Endodermal cell (in vitro differentiated cells): Measurements from ENCODE around the gene FAM217A. TPM values are rescaled to one million over a fixed set of nuclear protein-coding genes. Genes with fewer than 3 reads are reported as not detected.

Experiments used
- DNase-seq: peaks from one replicate; pipeline ENCODE4 v3.0.0-alpha.2; 2017
- H3K27ac ChIP-seq: 2 replicates; pipeline ENCODE4 v1.5.1; 2013; ENCODE audit warnings: mild to moderate bottlenecking, low read depth, low read length, moderate library complexity
- H3K27me3 ChIP-seq: 2 replicates; pipeline ENCODE4 v1.6.1; 2013; ENCODE audit warnings: mild to moderate bottlenecking, low read length, moderate library complexity; ENCODE audit not compliant: insufficient read depth, control insufficient read depth, poor library complexity, severe bottlenecking
- H3K36me3 ChIP-seq: 2 replicates; pipeline ENCODE4 v1.7.0; 2013; ENCODE audit warnings: mild to moderate bottlenecking, low read length, moderate library complexity; ENCODE audit not compliant: control insufficient read depth, insufficient read depth
- H3K4me1 ChIP-seq: one replicate; pipeline ENCODE4 v1.7.0; 2013; ENCODE audit warnings: low read length; ENCODE audit not compliant: control insufficient read depth, insufficient read depth
- H3K4me3 ChIP-seq: 2 replicates; pipeline ENCODE4 v1.5.1; 2013; ENCODE audit warnings: mild to moderate bottlenecking, low read length, moderate library complexity
- H3K9ac ChIP-seq: 2 replicates; pipeline ENCODE4 v1.6.1; 2013; ENCODE audit warnings: mild to moderate bottlenecking, low read length, moderate library complexity; ENCODE audit not compliant: poor library complexity, severe bottlenecking; ENCODE audit errors: extremely low read depth
- H3K9me3 ChIP-seq: 2 replicates; pipeline ENCODE4 v1.6.1; 2013; ENCODE audit warnings: mild to moderate bottlenecking, low read length, moderate library complexity; ENCODE audit not compliant: control insufficient read depth
- H3K27ac Mint-ChIP-seq: 2 replicates; pipeline ENCODE4 v1.8.0; 2020; ENCODE audit warnings: mixed read lengths
- H3K27me3 Mint-ChIP-seq: 2 replicates; pipeline ENCODE4 v1.8.0; 2021; ENCODE audit warnings: mild to moderate bottlenecking, mixed read lengths; ENCODE audit not compliant: insufficient read depth
- H3K36me3 Mint-ChIP-seq: 2 replicates; pipeline ENCODE4 v1.8.0; 2020; ENCODE audit warnings: low read depth, mixed read lengths
- H3K4me1 Mint-ChIP-seq: 2 replicates; pipeline ENCODE4 v1.8.0; 2020; ENCODE audit warnings: mixed read lengths
- H3K4me3 Mint-ChIP-seq: 2 replicates; pipeline ENCODE4 v1.8.0; 2020; ENCODE audit warnings: mild to moderate bottlenecking, moderate library complexity, mixed read lengths
- H3K9me3 Mint-ChIP-seq: 2 replicates; pipeline ENCODE4 v1.8.0; 2020; ENCODE audit warnings: mild to moderate bottlenecking, mixed read lengths
- CTCF ChIP-seq: fragments of 200-600 bp; sonication (generic); conservative IDR thresholded peaks from 2 replicates; pipeline ENCODE4 v1.5.0; 2021; ENCODE audit warnings: antibody characterized with exemption, mild to moderate bottlenecking
- WGBS, 2 experiments: methylation state at CpG; one replicate each; pipeline versions ENCODE4 v1.1.5 to v1.1.7; 2013; ENCODE audit warnings: missing lambda C conversion rate in 2 of 2, mixed read lengths in 1 of 2; ENCODE audit not compliant: insufficient coverage in 1 of 2, insufficient read length in 1 of 2; 5-methylcytosine and 5-hydroxymethylcytosine counted together
- total RNA-seq, 2 donors: library from RNA; stranded (reverse); fragmentation: NEBNext Ultra II Directional in 1 of 2; extraction: Animal tissue kit (Norgen Biotek cat#: 25700) in 1 of 2; gene quantifications; 2 replicates in 1 of 2; 3 replicates in 1 of 2; pipeline ENCODE4 v1.2.1, GENCODE V29; 2021

The FAM217A gene
- total RNA-seq, 2 donors from 2014 or later = not detected

GRCh38 chr6:4059115-4059777, 19.7 kb downstream of the FAM217A start:
- Mint-ChIP-seq H3K27ac (peak overlapping the region; percentile 54), H3K36me3 (peaks cover 74% of the 10 kb centered on the region), H3K9me3 (no peaks in the 10 kb centered on the region), H3K4me1 (peaks cover 10% of the 10 kb centered on the region), H3K27me3 (no peaks in the 10 kb centered on the region), H3K4me3 (no peak overlapping the region)
- DNase-seq = peak; percentile 54
- WGBS, 2 experiments = 92 to 94% methylated on average over 4 of the region's 4 CpGs
- H3K4me3 ChIP-seq = no peak overlapping the region
- no peaks in the 10 kb centered on the region for H3K4me1 ChIP-seq
- no peak overlapping the region for H3K9ac ChIP-seq
- H3K27me3 ChIP-seq = no peaks in the 10 kb centered on the region
- TF ChIP-seq CTCF = no peak
- no peaks in the 10 kb centered on the region for H3K9me3 ChIP-seq
- peaks cover 100% of the 10 kb centered on the region for H3K36me3 ChIP-seq
- H3K27ac ChIP-seq = no peak overlapping the region

- Histone ChIP-seq H3K4me3 (no peak overlapping the region), H3K9me3 (no peaks in the 10 kb centered on the region)
Observed at GRCh38 chr6:4057036-4057435, 21.9 kb downstream of the FAM217A start.

DNA sequence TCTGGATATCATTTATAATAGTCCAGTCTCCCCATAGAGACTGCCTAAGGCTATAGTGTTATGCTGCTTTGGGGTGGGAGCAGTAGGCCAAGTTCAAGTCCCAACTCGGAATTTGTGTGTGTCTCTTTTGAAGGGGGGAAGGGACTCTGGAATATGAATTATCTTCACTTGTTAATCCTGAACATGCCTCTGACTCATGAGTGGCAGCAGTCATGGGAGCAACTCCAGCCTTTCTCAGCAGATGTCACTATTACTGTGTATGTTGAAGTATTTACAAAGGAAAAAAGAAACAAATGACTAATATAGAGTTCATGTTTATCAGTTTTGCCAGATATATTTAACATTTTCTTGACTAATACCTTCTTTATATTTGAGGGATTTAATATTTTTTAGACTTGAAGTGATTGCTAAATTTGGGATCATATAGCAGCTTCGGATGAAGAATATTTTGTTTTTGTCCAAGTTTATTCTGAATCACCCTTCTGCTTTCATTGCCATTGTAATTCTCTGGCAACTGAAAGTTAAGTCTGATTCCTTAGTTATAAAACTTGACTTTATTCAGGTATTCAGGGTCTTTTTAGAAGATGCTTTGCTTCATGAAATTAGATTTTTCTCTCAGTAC, 23.4 kb downstream of the FAM217A start:
- Mint-ChIP-seq H3K27me3 (no peaks in the 10 kb centered on the region), H3K9me3 (no peaks in the 10 kb centered on the region), H3K27ac (peak overlapping the region; percentile 64), H3K36me3 (peaks cover 75% of the 10 kb centered on the region), H3K4me3 (no peak overlapping the region), H3K4me1 (peaks cover 10% of the 10 kb centered on the region)
- TF ChIP-seq CTCF = peak; percentile 58
- Histone ChIP-seq H3K4me1 (no peaks in the 10 kb centered on the region), H3K27ac (no peak overlapping the region), H3K4me3 (no peak overlapping the region), H3K9me3 (no peaks in the 10 kb centered on the region), H3K27me3 (no peaks in the 10 kb centered on the region), H3K9ac (no peak overlapping the region), H3K36me3 (peaks cover 99% of the 10 kb centered on the region)
- WGBS, 2 experiments = 88% methylated on average over 2 of the region's 2 CpGs; no CpG with 5 or more reads in 1 of the 2 experiments
- no peak for DNase-seq

More at GRCh38 chr6:4057036-4057435, 21.9 kb downstream of the FAM217A start:
- Histone ChIP-seq H3K9ac (no peak overlapping the region), H3K27ac (no peak overlapping the region), H3K4me1 (no peaks in the 10 kb centered on the region), H3K36me3 (peaks cover 99% of the 10 kb centered on the region), H3K27me3 (no peaks in the 10 kb centered on the region)
- Mint-ChIP-seq H3K9me3 (no peaks in the 10 kb centered on the region), H3K27ac (no peak overlapping the region), H3K4me3 (no peak overlapping the region), H3K36me3 (peaks cover 73% of the 10 kb centered on the region), H3K27me3 (no peaks in the 10 kb centered on the region), H3K4me1 (peaks cover 10% of the 10 kb centered on the region)
- no peak for DNase-seq
- 100% methylated on average over 1 to 2 of the region's 2 CpGs for WGBS, 2 experiments
- TF ChIP-seq CTCF = no peak
